ENCODE measurements around the gene CACNB4.

GRCh38 chr2:151947813-151948165 lies 151.1 kb downstream of the CACNB4 start:
- TF ChIP-seq, protein P1, sequence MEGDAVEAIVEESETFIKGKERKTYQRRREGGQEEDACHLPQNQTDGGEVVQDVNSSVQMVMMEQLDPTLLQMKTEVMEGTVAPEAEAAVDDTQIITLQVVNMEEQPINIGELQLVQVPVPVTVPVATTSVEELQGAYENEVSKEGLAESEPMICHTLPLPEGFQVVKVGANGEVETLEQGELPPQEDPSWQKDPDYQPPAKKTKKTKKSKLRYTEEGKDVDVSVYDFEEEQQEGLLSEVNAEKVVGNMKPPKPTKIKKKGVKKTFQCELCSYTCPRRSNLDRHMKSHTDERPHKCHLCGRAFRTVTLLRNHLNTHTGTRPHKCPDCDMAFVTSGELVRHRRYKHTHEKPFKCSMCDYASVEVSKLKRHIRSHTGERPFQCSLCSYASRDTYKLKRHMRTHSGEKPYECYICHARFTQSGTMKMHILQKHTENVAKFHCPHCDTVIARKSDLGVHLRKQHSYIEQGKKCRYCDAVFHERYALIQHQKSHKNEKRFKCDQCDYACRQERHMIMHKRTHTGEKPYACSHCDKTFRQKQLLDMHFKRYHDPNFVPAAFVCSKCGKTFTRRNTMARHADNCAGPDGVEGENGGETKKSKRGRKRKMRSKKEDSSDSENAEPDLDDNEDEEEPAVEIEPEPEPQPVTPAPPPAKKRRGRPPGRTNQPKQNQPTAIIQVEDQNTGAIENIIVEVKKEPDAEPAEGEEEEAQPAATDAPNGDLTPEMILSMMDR (conservative IDR thresholded peaks at IDR 0.05; ENCODE audit: low read depth, low read length): no peak
- TF ChIP-seq EZH2 (IDR thresholded peaks at IDR 0.05; ENCODE audit: low read length, unreplicated experiment): no peak

All from PC-3 (cell line).